GM12873 (cell line): ENCODE data around the gene KLF15.

Experiments
- CTCF ChIP-seq: IDR thresholded peaks from 2 replicates; pipeline ENCODE4 v1.5.1; 2012; ENCODE audit warnings: low read depth, mild to moderate bottlenecking, moderate library complexity, low read length, control low read depth; ENCODE audit not compliant: insufficient read depth; ENCODE audit errors: missing control alignments

The KLF15 gene

GRCh38 chr3:126314305-126314789, 42.9 kb downstream of the KLF15 start:
- TF ChIP-seq CTCF: no peak

- no peak for TF ChIP-seq CTCF
Measured at GRCh38 chr3:126313580-126314304, 43.5 kb downstream of the KLF15 start.

- TF ChIP-seq CTCF: no peak
Measured at GRCh38 chr3:126313166-126313565, 44.0 kb downstream of the KLF15 start.

GRCh38 chr3:126312341-126312740, 44.9 kb downstream of the KLF15 start:
- no peak for TF ChIP-seq CTCF

- no peak for TF ChIP-seq CTCF
Measured at GRCh38 chr3:126311338-126311978, 45.8 kb downstream of the KLF15 start.

GRCh38 chr3:126310816-126311215, 46.4 kb downstream of the KLF15 start:
- TF ChIP-seq CTCF: no peak

GRCh38 chr3:126309861-126310655, 47.1 kb downstream of the KLF15 start:
- TF ChIP-seq CTCF: no peak
